ENCODE data around the gene MRPS5.

DNA sequence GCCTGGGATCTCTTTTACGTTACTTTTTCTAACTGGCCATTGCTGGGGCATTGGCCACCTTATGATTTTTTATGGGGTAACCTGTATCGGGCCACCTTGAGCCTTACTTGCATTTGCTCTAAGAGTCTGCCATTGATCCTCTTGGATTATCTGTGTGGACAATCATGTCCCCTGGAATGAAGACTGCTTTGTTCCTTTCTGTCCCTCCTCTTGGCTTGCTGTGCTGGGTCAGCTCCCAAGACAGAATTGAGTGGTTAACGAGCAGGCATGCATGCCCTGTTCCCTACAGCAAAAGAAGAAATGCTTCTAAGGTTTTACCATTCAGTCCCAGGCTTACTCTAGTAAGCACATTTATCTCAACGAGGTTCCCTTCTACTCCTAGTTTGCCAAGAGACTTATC lies 49.8 kb downstream of the MRPS5 start:
- TF ChIP-seq, protein P1, sequence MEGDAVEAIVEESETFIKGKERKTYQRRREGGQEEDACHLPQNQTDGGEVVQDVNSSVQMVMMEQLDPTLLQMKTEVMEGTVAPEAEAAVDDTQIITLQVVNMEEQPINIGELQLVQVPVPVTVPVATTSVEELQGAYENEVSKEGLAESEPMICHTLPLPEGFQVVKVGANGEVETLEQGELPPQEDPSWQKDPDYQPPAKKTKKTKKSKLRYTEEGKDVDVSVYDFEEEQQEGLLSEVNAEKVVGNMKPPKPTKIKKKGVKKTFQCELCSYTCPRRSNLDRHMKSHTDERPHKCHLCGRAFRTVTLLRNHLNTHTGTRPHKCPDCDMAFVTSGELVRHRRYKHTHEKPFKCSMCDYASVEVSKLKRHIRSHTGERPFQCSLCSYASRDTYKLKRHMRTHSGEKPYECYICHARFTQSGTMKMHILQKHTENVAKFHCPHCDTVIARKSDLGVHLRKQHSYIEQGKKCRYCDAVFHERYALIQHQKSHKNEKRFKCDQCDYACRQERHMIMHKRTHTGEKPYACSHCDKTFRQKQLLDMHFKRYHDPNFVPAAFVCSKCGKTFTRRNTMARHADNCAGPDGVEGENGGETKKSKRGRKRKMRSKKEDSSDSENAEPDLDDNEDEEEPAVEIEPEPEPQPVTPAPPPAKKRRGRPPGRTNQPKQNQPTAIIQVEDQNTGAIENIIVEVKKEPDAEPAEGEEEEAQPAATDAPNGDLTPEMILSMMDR (IDR thresholded peaks at IDR 0.05) = no peak
- TF ChIP-seq POLR2A (IDR thresholded peaks at IDR 0.05) = no peak
